ENCODE measurements around the gene MYO18A.
"Not testable (repeated sequence)": the region's sequence is repeated elsewhere in the genome, so short reads cannot be mapped to it uniquely, and the experiment has no call there.

The MYO18A gene

DNA sequence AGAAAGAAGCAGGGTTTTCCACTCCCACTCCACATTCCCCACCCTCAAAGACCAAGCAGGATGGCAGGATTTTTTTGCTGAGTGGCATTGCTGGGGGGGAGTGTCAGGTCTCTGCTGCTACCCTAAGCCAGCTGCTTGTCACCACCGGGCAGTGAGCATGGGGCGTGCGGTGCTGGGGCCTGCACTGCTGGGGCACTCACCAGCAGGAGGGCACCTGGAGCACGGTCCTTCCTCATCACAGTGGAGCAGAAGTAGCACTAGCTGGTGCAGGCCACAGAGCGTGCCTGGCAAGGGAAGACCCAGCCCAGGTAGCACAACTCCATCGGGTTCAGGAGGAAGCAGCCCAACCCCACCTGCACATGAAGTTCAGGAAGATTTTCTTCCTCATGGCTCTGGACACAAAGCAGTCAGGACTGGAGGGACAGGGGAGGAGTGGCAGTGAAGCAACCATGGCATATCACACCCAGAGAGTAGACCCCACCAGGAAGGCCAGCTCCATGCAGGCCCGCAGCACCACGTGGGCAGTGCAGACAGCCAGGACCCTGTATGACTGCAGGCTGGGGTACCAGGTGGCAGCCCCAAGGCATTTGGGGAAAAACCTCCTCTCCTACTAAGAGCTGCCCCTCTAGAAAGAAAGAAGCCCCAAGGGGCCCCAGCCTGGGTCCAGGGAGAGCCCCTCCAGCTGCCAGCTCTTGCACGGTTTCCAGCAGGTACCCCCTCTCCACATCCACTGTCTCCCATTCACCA lies 16.7 kb upstream of the MYO18A start:
- ATAC-seq (peak; percentile 23), DNase-seq (no peak)

DNA sequence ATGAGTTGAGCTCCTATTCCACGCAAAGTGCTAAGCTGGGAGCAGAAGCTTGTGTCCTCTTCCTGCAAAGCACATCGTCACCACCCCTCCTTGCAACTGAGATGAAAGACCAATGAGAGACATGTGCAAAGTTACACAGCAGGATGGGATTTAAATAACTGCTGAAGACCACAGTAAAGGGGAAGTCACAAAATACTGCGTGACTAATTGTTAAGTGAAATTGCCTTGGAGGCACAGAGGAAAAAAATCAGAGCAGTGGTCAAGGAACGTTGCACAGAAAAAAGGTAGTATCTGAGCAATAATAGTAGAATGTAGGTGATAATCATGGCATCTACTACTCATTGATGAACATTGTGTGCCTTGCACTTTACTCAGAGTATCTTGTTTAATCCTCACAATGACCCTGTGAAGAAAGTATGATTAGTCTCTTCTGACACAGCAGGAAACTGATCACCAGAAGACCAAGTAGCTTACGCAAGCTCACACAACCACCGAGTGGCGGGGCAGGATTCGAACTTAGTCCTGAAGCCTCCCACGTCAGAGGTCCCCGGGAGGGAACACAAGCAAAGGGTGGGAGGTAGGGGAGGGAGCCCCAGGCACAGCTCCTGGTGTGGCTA lies 15.4 kb upstream of the MYO18A start:
- DNase-seq (no peak), ATAC-seq (no peak)

- DNase-seq (no peak), ATAC-seq (no peak)
Measured at GRCh38 chr17:29194669-29195068, 14.5 kb upstream of the MYO18A start.

GRCh38 chr17:29193146-29193545 lies 12.9 kb upstream of the MYO18A start:
- no peak for DNase-seq
- ATAC-seq = no peak

GRCh38 chr17:29190592-29191207 lies 10.5 kb upstream of the MYO18A start:
- no peak for ATAC-seq

DNA sequence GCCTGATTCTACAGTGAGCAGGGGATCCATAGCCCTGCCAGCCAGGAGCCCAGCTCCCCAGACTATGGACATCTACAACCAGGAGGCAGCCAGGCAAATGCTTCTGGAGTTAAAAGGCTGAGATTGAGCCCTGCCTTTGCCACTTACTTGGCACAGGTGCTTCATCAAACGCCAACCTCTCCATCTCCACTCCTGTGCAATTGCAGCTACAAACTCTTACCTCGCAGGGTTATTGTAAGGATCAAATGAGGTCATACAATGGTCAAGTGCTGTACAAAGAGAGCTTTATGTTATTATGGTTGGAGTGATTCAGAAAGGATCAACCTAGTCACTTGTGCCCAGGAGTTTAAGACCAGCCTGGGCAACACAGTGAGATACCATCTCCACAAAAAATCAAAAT lies 9.8 kb upstream of the MYO18A start:
- no peak for DNase-seq

More at GRCh38 chr17:29190592-29191207, 10.5 kb upstream of the MYO18A start:
- no peak for DNase-seq

GRCh38 chr17:29189355-29189754 lies 9.2 kb upstream of the MYO18A start:
- ATAC-seq = no peak
- DNase-seq = no peak

More for the DNA sequence above, 9.8 kb upstream of the MYO18A start:
- ATAC-seq = no peak

DNA sequence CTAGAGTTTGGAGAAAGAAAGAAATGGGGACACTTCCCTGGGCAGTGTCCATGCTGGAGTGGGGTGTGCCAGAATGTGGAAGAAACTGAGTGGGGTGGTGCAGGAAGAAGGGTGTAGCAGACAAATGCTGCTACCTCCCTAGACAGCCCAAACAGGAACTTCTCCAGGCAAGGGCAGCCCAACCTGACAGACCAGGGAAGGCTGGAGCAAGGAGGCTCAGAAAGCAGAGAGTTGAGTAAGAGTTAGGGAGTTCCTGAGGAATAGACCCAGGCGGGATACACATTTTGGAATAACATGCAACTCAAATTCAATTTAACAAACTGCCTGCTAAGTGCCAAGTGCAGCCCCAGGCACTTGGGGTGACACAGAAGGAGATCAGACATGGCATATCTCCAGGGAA lies 1.0 kb upstream of the MYO18A start:
- DNase-seq = no peak
- no peak for ATAC-seq

GRCh38 chr17:29180788-29181160 lies 576 bp upstream of the MYO18A start:
- no peak for ATAC-seq
- DNase-seq = no peak

- no peak for ATAC-seq
- peak; percentile 11 for DNase-seq
Measured at GRCh38 chr17:29179232-29180033, 765 bp downstream of the MYO18A start.

DNA sequence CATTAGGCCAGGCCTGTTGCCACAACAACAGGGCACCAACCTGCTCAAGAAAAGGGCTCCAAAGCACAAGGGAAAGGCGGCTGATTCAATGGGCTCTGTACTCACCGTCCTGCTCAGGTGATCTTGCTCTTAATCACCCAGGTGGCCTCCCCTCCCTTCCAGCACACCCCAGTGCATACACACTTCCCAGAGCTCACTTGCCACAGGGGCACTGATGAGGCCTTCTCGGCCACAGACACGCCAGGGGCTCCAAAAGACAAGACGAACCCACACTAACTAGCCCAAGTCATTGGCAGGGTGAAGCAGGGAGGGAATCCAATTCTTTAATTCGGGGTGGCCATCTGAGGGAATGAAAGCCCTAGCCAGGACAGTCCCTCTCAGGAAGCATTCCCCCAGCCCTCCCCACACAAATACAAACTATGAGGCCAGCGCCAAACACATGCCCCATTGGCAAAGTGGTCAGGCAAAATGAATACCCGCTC lies 1.4 kb downstream of the MYO18A start:
- no peak for ATAC-seq
- DNase-seq = no peak

DNA sequence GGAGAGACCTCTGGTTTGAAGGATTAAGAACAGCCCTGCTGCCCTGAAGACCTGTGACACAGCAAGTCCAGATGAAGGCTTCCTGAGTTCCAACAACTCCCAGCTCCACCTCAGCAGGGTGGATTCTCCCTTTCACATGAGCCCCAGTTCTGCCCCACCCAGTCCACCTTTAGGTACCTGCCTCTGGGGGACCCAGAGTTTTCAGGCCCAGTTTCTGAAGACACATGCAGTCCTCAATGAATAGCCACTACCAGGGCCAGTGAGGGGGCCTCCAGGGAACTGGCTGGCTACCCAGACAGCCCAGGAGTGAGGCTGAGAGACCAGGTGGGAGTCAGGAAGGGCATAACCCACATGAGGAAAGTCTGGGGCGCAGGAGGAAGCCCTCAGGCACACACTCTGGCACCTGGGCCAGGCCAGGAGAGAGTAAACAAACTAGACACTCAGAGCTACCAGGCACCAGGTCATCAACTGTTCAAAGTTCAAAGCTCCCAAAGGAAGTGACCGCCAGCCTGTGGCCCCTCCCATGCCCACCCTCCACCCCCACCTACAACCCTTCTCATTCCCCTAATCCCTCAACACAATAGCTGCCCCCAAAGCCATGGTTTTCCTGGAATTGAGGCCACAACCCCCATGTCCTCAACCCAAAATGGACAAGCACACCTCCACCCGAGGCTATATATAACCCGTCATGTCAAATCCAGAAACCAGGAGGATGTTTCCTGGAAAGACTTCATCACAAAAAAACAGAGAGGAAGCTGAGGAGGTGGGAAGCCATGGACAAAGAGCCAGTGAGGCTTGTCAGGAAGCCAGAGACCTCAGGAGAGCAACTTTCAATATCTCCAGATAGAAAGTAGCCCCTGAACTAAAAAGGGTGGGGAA lies 2.1 kb downstream of the MYO18A start:
- ATAC-seq (no peak), DNase-seq (no peak)

DNA sequence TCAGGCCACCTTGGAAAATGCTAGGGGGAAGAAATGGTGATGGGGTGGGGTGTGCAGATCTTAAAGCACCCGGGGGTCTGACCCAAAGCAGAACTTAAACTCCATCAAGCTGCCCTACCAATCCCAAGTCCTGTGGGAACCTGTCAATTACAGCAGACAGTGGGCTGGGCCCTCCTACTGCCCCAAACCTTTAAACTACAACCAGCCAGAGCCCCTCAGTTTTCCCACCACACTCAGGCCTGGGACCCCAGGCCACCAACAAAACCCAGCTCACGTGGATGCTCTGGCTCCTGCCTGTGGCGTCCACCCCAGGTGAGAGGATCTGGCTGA lies 2.7 kb downstream of the MYO18A start:
- DNase-seq = no peak
- ATAC-seq = no peak

GRCh38 chr17:29176558-29177351 lies 3.4 kb downstream of the MYO18A start:
- peak; percentile 26 for ATAC-seq
- peak; percentile 55 for DNase-seq

DNA sequence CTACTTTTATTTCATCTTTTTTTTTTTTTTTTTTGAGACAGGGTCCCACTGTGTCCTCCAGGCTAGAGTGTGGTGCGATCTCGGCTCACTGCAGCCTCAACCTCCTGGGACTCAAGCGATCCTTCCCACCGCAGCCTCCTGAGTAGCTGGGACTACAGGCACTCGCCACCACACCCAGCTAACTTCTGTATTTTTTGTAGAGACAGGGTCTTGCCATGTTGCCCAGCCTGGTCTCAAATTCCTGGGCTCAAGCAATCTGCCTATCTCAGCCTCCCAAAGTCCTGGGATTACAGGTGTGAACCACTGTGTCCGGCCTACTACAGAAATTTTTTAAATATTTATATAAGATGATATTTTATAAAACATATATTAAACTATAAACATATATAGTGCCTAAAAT lies 4.8 kb downstream of the MYO18A start:
- ATAC-seq (no peak), DNase-seq (no peak)

DNA sequence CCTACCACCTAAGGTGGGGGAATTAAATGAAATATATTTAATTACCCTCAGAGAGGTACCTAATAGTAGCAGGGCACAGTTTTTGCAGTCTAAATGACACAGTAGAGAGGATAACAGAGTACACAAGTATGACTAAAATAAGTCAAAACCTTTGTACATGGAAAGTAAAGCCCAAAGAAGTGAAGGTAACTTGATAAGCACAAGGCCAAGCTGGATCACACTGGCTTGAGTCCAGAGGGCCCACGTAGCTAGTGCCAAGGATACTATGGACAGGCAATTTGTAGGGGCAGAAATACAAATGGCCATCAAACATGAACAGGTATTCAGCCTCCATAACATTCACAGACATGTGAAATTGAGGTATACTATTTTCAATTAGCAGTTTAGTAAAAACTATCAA lies 7.6 kb downstream of the MYO18A start:
- DNase-seq (no peak), ATAC-seq (no peak)

- DNase-seq (no peak), ATAC-seq (no peak)
Measured at GRCh38 chr17:29170682-29171081, 9.5 kb downstream of the MYO18A start.

DNA sequence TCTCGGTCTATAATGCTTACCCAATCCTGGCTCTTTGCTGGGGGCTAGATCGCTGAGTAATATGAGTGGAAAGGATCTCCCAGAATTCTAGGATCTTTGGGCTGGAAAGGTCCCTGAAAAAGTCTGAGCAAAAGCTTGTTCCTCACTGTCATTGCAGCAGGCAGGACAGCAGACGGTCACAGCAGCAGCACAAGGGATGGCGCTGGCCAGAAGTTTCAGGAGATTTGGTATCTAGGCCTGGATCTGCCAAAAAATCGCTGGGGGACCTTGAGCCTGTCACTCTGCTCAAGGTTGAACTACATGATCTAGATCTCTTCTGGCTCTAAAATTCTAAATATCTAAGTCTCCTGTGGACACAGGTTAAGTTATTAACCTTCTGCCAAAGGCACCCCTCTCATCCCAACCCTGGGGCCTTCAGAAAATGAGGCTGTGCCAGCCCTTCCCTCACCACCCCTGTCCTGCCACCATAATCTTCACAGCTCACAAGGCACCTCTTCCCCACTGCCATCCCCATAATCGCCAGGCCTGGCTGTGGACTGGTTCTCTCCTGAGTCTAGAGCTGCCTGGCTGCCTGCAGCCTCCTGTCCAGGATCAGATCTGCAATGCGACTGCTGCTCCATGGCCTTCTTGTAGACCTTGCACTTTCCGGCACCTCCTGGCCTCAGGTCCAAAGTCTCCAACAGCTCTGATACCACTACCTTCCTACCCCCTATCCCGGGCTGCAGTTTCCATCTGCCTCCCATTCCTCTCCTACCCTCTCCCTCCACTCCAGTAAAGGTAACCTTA lies 10.2 kb downstream of the MYO18A start:
- DNase-seq = no peak
- ATAC-seq = no peak

DNA sequence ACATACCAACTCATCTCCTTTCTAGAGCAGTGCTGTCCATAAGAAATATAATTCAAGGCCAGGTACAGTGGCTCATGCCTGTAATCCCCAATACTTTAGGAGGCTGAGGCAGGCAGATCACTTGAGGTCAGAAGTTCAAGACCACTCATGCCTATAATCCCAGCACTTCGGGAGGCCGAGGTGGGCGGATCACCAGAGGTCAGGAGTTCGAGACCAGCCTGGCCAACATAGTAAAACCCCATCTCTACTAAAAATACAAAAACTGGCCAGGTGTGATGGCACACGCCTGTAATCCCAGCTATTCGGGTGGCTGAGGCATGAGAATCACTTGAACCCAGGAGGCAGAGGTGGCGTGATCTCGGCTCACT lies 11.5 kb downstream of the MYO18A start:
- not testable (repeated sequence) for DNase-seq, ATAC-seq

Data from stimulated activated naive CD8-positive, alpha-beta T cell treated with anti-CD3 and anti-CD28 coated beads, Interleukin-15, Interleukin-2, amounts not matched to agents 100 U/mL and 50 U/mL, for 24 hours (primary cell).